GM21526 (cell line): Measurements from ENCODE around the gene SLC35F1.
"Not testable (repeated sequence)": the region's sequence is repeated elsewhere in the genome, so short reads cannot be mapped to it uniquely, and the experiment has no call there.

Experiments used
- ATAC-seq: cut with Tn5 transposase; IDR thresholded peaks from one replicate; pipeline ENCODE4 v1.9.1; 2021; ENCODE audit warnings: moderate library complexity; ENCODE audit not compliant: unreplicated experiment, low FRiP score

Gene SLC35F1

DNA sequence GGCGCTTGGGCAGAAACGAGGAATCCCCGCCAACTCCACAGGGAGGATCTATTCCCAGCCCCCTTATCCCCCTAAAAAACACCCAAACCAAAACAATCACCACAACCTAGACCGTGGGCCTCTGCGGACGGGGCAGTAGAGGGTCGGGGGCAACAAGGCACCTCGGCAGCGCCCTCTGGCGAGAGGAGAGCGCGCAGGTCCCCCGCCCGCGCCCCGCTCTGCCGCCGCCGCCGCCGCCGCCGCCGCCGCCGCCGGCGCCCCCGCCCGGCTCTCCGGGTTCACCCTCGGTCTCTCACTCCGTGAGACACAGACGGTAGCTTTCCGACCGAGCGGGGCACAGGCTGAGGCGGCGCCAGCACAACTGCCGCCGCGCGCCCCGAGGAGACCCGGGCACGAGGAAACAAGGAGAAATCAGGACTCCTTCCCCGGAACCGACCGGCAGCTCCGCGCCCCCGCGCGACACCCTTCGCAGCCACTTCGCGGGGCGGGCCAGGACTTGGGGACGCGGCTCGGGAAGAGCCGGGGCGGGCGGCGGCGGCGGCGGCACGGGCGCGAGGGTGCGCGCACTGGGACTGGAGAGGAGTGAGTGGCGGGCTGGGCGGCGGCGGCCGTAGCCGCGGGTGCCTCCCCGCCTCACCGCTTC is at the start of gene SLC35F1:
Gene SLC35F1, plus strand, starts transcription at position 307 of the 643 bp plus-strand sequence.
- peak; percentile 62 for ATAC-seq

DNA sequence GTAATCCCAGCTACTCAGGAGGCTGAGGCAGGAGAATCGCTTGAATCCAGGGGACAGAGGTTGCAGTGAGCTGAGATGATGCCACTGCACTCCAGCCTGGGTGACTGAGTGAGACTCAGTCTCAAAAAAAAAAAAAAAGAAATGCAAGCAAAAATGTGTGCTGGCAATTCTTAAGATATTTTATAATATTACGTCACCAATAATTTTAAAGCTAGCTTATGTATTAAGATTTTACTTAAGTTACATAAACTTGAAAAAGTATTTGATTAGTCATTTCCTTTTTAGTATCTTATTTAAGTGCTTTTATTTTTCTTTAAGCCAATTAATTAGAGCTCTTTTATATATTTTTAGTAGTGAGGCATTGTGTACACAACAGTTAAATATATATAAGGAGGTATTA is 48.5 kb upstream of the SLC35F1 start:
- ATAC-seq: not testable (repeated sequence)

DNA sequence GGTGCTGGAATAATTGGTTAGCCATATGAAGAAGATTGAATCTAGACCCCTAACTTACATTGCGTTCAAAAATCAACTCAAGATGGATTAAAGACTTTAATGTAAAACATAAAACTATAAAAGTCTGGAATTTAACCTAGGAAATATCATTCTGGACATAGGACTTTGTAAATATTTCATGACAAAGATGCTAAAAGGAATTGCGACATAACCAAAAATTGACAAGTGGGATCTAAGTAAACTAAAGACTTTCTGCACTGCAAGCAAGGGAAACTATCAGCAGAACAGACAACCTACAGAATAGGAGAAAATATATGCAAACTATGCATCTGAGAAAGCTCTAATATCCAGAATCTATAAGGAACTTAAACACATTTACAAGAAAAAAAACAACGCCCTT is 45.5 kb upstream of the SLC35F1 start:
- no peak for ATAC-seq

DNA sequence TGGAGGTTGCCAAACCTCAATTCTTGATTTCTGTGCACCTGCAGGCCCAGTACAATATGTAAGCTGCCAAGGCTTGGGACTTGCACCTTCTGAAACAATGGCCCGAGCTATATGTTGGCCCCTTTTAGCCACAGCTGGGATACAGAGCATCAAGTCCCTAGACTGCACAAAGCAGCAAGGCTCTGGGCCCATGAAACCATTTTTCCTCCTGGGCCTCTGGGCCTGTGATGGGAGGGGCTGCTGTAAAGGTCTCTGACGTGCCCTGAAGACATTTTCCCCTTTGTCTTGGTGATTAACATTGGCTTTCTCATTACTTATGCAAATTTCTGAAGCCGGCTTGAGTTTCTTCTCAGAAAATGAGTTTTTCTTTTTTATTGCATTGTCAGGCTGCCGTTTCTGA is 40.5 kb upstream of the SLC35F1 start:
- no peak for ATAC-seq

DNA sequence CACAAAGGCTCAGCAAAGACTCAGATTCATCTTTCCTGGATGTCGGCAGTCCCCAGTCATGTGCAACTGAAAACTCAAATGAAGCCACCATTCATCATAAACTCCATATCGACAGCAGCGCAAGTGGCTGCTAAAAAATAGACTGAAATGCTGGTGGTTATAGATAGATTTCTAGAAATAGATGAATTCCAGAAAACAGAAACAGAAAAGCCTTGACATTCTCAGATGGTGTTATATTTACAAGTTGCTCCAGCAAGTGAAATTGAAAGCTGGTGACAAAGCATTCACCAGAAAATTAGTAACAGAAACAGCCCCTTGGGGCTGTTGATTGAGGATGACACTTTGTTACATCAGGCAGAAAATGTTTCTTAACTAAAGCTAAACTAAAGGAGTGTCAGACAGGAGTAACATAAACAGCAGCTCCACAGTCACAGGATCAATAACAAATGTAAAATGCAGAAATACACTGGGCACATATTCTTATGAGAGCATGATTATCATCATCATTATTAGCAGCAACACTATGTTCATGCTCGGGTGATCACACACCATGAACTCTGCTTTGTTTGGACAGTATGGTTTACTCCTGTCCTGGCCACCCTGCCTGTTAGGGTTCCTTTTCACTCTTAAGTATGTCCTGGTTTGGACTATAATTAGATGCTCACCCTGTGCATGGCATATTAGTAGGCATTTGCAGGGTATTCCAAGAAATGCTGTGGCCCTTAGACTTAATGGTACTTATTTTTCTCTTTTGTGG is 36.4 kb upstream of the SLC35F1 start:
- ATAC-seq: peak; percentile 69

DNA sequence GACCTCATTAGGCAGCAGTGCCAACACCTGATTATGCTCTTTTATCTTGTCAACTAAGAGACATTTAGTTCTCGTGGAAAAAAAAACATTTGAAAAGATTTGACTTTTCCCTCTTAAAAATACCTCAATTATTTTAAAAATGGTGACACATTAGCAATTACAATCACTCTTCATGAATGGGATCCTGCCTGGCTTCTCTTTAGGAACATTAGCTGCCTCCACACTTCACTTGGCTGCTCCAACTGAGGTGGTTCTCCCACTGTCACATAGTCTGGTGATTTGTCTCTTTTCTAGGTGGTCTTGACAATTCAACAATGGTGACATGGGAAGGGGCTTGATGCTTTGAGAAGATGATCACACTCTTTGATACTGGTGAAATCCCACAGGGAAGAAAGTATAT is 26.2 kb upstream of the SLC35F1 start:
- ATAC-seq: no peak

DNA sequence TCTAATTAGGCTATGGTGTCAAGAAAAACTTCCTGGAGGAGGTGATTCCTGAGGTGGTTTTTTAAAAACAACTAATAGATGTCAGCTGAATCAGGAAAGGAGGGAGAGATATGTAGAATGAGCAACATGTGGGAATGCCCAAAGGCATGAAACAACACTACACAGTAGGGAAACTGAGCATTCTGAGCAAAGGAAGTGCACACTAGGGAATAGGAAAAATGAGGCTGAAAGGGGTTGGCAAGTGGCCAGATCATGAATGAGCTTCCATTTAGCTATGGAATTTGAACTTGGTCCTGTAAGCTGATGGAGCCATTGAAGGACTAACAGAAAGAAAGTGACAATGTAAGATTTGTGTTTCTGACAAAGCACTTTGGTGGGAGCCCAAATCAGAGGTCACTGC is 16.9 kb upstream of the SLC35F1 start:
- no peak for ATAC-seq

DNA sequence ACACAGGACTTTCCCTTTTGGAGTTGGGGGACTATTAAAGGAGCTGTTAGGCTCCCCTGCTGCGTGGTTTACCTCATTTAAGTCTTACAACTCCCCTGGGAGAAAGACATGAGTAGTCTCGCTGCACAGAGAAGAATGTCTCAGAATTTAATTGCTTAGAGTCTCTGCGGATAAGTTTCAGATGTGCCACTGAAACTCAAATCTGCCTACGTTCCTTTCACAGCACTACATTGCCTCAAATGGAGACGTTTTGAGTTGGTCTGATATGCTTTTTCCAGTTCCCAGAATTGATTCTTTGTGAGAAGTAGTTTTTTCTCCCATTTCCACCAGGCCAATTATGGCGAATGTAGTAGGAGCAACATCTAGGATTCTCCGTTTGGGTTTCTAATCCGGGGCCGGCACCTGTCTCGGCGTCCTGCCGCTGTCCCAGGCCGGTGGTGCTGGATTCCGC is 532 bp upstream of the SLC35F1 start:
- peak; percentile 57 for ATAC-seq

DNA sequence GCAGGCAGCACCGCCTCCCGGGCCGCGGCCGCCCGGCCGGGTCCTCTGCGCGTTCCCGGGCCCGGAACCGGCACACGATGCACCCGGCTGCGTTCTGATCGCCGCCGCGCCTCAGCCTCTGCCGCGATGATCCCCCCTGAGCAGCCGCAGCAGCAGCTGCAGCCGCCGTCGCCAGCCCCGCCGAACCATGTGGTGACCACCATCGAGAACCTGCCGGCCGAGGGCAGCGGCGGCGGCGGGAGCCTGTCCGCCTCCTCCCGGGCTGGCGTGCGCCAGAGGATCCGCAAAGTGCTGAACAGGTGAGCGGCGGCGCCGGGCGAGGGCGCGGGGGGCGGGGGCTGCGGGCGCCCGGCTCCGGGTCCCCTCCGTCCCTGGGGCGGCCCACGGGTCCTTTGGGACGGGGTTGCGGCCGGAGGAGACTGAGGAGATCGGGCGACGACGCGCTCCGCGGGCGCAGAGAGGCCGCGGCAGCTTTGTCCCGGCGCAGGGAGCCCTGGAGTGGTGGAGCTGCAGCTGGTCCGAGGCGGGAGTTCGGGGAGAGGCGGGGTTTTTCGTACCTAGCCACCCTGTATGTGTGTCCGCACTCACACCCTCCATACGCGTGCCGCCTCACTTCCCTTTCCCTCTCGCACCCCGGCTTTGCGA is 659 bp downstream of the SLC35F1 start:
- ATAC-seq: peak; percentile 17

DNA sequence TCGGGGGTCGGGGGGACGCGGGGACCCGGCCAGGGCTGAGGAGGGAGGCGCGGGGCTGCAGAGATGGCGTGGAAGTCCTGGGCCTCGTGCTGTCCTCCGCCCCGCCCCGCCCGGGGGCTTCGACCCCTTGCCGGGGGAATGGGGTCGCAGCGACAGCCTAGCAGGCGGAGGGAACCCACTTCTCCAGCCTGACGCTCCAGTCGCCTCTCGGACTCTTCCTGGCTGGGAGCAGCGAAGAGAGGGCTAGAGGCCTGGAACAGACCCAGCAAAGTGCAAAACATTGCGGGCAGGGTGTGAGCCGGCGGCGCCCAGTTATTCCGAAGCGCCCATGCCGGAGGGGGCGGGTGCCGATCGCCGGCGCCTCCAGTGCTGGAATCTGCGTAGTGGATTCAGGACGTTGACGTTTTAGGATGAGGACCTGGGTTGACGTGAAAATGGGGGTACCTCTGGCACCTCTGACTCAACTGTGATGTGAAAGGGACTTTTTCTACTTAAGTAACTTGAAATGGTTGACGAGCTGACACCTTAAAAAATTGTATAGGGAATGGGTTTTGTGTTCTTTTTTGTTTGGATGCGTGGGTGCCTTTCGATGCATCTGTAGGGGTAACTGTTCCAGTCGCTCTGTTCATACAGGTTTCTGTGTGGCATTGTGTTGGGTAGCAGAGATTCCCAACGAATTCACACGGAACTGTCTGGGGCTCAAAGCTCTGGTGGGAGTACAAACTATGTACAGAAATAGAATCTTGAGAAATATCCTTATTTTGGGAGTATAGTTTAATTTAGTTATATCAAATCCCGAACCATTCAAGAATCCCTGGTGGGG is 1.4 kb downstream of the SLC35F1 start:
- ATAC-seq: no peak

DNA sequence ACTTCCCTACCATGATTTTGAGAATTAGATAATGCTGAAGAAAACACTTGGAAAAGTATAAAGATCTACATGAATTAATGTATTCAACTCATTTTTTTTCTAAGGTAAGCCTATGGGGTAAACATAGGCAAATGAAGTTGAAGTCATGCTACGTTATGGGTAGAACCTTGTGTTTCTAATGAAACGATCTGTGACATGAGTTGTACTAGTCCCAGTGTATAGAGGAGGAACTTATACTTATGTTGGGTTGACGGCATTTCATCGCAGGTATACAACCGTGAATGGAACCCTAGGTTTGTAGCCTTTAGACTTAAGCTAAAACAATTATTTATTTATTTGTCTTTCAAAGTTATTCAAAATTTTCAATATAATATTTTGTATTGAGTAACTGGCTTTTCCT is 2.6 kb downstream of the SLC35F1 start:
- ATAC-seq: no peak

DNA sequence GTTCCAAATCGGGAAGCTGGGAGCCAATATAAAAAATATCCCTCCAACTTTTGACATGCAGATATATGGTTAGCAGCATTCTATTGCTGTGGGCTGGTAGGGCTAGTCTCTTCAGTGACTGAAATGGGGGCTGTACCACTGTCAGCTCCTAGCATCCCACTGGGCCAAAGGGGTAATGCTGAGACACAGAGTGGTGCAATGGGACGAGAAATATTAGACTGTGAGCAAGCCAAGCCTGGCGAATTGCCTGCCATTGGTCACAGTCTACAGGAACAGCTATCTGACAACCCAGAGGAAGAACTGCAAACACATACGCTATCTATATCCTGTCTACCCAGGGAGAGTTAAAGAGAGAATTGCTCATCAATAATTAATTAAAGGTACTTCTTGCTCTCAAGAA is 3.5 kb downstream of the SLC35F1 start:
- no peak for ATAC-seq

DNA sequence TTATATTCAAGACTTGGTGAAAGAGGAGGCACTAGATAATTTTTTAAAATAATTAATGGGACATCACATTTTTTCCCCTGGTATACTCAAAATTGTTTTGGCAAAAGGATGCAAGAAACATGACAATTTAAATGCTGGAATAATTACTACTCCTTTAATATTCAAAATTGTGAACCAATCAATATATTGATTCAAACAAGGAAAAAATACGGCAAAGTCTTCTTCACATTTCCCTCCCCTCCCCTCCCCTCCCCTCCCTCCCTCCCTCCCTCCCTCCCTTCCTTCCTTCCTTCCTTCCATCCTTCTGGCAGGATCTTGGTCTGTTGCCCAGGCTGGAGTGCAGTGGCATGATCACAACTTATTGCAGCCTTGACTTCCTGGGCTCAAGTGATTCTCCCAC is 4.1 kb downstream of the SLC35F1 start:
- ATAC-seq: no peak

DNA sequence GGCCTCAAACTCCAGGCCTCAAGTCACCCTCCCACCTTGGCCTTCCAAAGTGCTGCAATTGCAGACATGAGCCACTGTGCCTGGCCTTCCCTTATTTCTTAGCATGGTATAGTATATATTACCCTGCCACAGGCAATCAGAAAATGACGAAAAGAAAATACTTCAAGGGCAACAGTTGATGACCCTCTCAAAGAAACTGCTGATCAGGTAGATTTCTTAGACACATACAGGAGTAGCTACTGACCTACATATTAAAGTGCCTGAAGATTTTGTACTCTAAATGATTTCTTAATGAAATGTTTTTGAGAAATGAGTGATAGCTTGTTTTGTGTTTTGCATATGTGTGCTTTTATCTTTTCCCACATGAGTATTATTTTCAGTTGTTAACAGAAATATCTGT is 4.6 kb downstream of the SLC35F1 start:
- ATAC-seq: no peak

DNA sequence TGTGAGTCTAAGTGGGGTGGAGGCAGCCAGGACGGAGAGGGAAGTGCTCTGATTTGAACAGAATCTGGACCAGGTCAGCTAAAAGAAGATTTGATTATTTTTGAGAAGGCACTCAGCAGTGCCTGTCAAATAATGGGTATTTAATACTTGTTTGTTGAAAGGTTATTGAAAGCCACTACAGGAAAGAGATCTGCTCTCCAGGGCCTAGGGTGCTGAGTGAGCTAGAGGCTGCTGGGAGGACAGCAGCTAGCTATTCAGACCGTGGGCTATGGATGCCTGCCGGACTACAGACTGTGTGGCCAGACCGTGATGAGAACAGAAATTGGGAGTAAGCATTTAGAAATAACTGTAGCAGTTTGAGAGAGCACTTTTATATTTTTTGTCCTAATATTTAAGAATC is 8.8 kb downstream of the SLC35F1 start:
- no peak for ATAC-seq

DNA sequence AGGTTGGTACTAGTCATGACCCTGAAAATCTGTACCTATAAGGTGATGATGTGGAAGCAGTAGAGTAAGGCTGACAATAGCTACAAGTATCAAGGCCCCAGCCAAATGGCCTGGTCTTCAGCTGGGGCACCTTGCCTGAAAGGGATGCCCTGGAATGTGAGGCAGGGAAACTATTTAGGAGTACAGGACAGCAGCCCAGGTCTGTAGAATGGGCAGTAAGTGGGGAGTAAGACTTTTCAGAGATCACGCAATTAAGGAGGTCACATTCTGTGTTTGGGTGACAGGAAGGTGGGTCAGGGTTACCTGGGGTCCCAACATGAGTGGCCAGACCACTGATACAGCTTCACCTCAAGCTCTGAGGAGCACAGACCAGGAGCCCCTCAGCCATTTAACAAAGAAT is 9.4 kb downstream of the SLC35F1 start:
- no peak for ATAC-seq

DNA sequence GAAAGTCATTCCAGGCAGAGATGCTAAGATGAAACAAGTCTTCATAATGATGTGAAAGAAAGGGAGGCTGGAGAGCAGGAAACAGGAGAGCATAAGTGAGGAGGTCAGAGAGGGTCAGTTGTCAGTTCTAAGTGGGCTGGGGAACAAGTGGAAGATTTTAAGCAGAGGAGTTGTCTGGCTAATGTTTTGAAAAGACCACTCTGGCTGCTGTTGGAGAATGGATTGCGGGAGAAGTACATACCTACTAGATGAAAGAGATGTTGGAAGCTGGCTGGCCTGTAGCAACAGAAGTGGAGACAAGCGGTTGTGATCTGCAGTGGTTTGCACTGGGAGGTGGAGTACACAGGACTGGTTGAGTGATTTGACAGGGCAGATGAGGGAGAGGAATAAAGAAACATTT is 10.1 kb downstream of the SLC35F1 start:
- no peak for ATAC-seq

DNA sequence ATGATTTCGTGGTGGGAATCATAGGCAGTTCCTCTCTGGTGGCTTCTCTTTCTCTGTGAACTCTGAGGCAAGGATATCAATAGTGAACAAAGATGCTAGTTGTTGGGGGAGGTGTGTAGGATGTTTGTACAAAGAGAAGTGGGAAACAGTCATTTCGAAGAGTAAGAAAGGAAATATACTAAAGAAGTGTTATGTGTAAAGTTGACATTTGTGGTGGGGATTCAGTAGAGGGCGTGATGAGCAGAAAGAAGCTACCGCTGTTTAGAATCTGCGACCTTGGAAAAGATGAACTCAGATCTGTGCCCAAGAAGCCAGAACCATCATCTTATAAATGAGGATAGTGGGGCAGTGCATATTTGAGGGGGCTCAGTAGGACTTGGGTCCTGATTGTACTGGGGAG is 11.4 kb downstream of the SLC35F1 start:
- no peak for ATAC-seq

DNA sequence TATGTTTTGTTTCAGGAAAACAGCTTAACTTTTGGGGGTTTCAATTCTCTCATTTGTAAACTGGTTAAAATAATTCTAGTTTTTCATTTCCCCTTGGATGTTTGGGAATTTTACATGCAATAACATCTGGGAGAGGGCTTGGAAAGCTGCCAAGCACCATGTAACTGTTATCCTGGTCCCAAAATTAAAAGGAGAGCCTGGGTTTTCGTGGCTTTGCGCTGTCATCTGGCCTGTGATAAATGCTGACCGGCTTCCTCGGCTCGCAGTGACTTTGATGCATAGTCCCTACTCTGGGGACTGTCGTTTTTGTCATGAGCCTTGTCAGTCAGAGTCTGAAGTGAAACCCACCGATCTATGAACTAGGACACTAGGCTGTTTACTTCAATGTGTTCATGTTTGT is 12.2 kb downstream of the SLC35F1 start:
- ATAC-seq: no peak

DNA sequence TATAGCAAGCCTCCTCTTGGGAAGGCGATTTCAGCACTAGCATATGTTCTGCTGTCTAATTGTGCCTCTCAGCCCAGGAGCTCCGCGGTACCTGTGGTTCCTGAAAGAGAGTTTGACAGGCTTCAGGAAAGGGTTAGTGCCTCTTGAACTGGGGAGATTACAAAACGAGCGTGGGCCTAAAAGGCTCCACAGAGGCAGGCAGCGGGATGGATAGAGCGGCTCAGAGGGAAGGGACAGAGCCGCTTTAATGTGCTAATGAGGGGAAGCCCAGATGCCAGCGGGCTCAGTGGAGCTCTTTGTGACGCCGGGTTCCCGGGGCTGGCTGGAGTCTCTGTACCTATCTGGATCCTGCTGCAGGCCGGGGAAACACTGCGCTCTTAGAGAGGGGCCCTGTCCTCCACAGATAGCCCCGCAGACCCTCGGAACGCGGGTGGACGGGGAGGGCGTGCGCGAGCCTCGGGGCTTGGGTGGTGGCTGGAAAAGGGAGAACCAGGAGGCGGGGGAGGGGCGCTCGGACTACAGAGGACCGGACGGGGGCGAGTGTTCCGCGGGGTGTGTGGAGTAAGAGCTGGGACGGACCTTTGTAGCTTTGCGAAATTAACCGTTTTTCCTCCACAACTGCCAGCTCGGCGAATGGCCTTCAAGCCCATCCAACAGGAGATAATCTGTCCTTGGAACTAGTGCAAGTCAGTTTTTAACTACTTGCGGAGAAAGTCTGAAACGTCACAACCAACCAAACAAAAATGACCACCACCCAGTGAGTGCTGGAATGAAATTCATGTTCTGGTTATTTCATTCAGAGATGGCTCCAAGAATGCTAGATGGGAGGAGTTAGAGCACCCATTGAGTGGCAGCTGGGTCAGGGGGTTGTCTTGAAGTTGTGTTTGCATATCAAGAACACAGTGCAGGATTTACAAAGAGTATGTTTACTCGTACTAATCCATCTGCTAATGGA is 13.0 kb downstream of the SLC35F1 start:
- no peak for ATAC-seq
